H1 (cell line): ENCODE data around the gene LCN6.

Experiments used
- CTCF ChIP-seq, 3 experiments: IDR thresholded peaks; 1 replicate in 2 of 3; 2 replicates in 1 of 3; pipeline versions ENCODE4 v1.5.1 to v1.6.1; 2011; ENCODE audit warnings: low read length in 3 of 3, mild to moderate bottlenecking in 3 of 3, inconsistent platforms in 2 of 3, low read depth in 1 of 3, moderate library complexity in 1 of 3; ENCODE audit not compliant: insufficient read depth in 1 of 3; ENCODE audit errors: control extremely low read depth in 1 of 3
- EP300 ChIP-seq, 2 experiments: IDR thresholded peaks; 1 replicate in 1 of 2; 2 replicates in 1 of 2; pipeline ENCODE4 v1.6.1; 2011 to 2012; ENCODE audit warnings: low read depth in 2 of 2, low read length in 2 of 2, mild to moderate bottlenecking in 2 of 2, borderline replicate concordance in 1 of 2, inconsistent platforms in 1 of 2, moderate library complexity in 1 of 2
- EZH2 ChIP-seq: fragments of 200-600 bp; sonication (generic); IDR thresholded peaks from 2 replicates; pipeline ENCODE4 v1.7.1; 2012; ENCODE audit warnings: low read depth, mild to moderate bottlenecking, moderate library complexity, low read length, inconsistent platforms; ENCODE audit not compliant: severe bottlenecking
- KDM5A ChIP-seq: fragments of 200-600 bp; IDR thresholded peaks from 2 replicates; pipeline ENCODE4 v1.7.1; 2012; ENCODE audit warnings: mild to moderate bottlenecking, low read length, inconsistent platforms, mixed read lengths
- POLR2A ChIP-seq, 2 experiments: IDR thresholded peaks; 1 replicate in 1 of 2; 2 replicates in 1 of 2; pipeline ENCODE4 v1.6.1; 2011; ENCODE audit warnings: low read depth in 2 of 2, low read length in 2 of 2, mild to moderate bottlenecking in 2 of 2; ENCODE audit errors: control extremely low read depth in 1 of 2
- RNF2 ChIP-seq: fragments of 200-900, 300-1000 bp; sonication (generic); IDR thresholded peaks from 2 replicates; pipeline ENCODE4 v1.7.1; 2016; ENCODE audit warnings: borderline replicate concordance, low read depth, mild to moderate bottlenecking, antibody characterized with exemption, low read length; ENCODE audit not compliant: poor library complexity, severe bottlenecking; ENCODE audit errors: missing control alignments
- SAP30 ChIP-seq: fragments of 300-600 bp; sonication (generic); IDR thresholded peaks from 2 replicates; pipeline ENCODE4 v1.7.1; 2012; ENCODE audit warnings: low read length, moderate library complexity, mild to moderate bottlenecking, inconsistent platforms; ENCODE audit not compliant: insufficient read depth, insufficient replicate concordance
- TAF1 ChIP-seq: IDR thresholded peaks from 2 replicates; pipeline ENCODE4 v1.6.1; 2011; ENCODE audit warnings: mild to moderate bottlenecking, low read depth, low read length

GRCh38 chr9:136776947-136777346, 28.6 kb upstream of the LCN6 start:
- no peak for TF ChIP-seq TAF1
- no peak for TF ChIP-seq CTCF (IDR thresholded peaks at IDR 0.05; ENCODE audit: control extremely low read depth in 1 of 3, insufficient read depth in 1 of 3, low read depth in 1 of 3, low read length in 3 of 3)
- no peak for TF ChIP-seq POLR2A (IDR thresholded peaks at IDR 0.05; ENCODE audit: control extremely low read depth in 1 of 2, low read depth in 2 of 2, low read length in 2 of 2)
- no peak for TF ChIP-seq KDM5A
- TF ChIP-seq EZH2 = no peak
- TF ChIP-seq EP300 (IDR thresholded peaks at IDR 0.05; ENCODE audit: borderline replicate concordance in 1 of 2, low read depth in 2 of 2, low read length in 2 of 2) = no peak
- TF ChIP-seq SAP30 = no peak
- no peak for TF ChIP-seq RNF2
